ENCODE data around the gene SH3GL2.

The SH3GL2 gene

GRCh38 chr9:17611917-17612316, 33.1 kb downstream of the SH3GL2 start:
- no peak for TF ChIP-seq POLR2AphosphoS5 (IDR thresholded peaks at IDR 0.05; ENCODE audit: low read depth, low read length)
- TF ChIP-seq SIN3A (IDR thresholded peaks at IDR 0.05; ENCODE audit: borderline replicate concordance, insufficient read depth, low read length), result no peak
- no peak for TF ChIP-seq TAF1 (IDR thresholded peaks at IDR 0.05; ENCODE audit: borderline replicate concordance, insufficient read depth, low read length)
- TF ChIP-seq FOXP2 (optimal IDR thresholded peaks at IDR 0.05; ENCODE audit: borderline replicate concordance, extremely low read depth, extremely low read length, insufficient read depth), result no peak
- TF ChIP-seq REST (IDR thresholded peaks at IDR 0.05; ENCODE audit: insufficient read depth in 1 of 2, low read depth in 2 of 2, low read length in 2 of 2), result no peak

GRCh38 chr9:17613758-17614157, 34.9 kb downstream of the SH3GL2 start:
- TF ChIP-seq POLR2AphosphoS5 (IDR thresholded peaks at IDR 0.05; ENCODE audit: low read depth, low read length), result no peak
- TF ChIP-seq TAF1 (IDR thresholded peaks at IDR 0.05; ENCODE audit: borderline replicate concordance, insufficient read depth, low read length), result no peak
- no peak for TF ChIP-seq REST (IDR thresholded peaks at IDR 0.05; ENCODE audit: insufficient read depth in 1 of 2, low read depth in 2 of 2, low read length in 2 of 2)

GRCh38 chr9:17614250-17614649, 35.4 kb downstream of the SH3GL2 start:
- TF ChIP-seq SIN3A (IDR thresholded peaks at IDR 0.05; ENCODE audit: borderline replicate concordance, insufficient read depth, low read length) (no peak), TAF1 (IDR thresholded peaks at IDR 0.05; ENCODE audit: borderline replicate concordance, insufficient read depth, low read length) (no peak), FOXP2 (optimal IDR thresholded peaks at IDR 0.05; ENCODE audit: borderline replicate concordance, extremely low read depth, extremely low read length, insufficient read depth) (no peak), POLR2AphosphoS5 (IDR thresholded peaks at IDR 0.05; ENCODE audit: low read depth, low read length) (no peak), REST (IDR thresholded peaks at IDR 0.05; ENCODE audit: insufficient read depth in 1 of 2, low read depth in 2 of 2, low read length in 2 of 2) (no peak)

GRCh38 chr9:17614903-17615302, 36.0 kb downstream of the SH3GL2 start:
- TF ChIP-seq TAF1 (IDR thresholded peaks at IDR 0.05; ENCODE audit: borderline replicate concordance, insufficient read depth, low read length) (no peak), REST (IDR thresholded peaks at IDR 0.05; ENCODE audit: insufficient read depth in 1 of 2, low read depth in 2 of 2, low read length in 2 of 2) (no peak), SIN3A (IDR thresholded peaks at IDR 0.05; ENCODE audit: borderline replicate concordance, insufficient read depth, low read length) (no peak), POLR2AphosphoS5 (IDR thresholded peaks at IDR 0.05; ENCODE audit: low read depth, low read length) (no peak), FOXP2 (optimal IDR thresholded peaks at IDR 0.05; ENCODE audit: borderline replicate concordance, extremely low read depth, extremely low read length, insufficient read depth) (no peak)

- TF ChIP-seq TAF1 (IDR thresholded peaks at IDR 0.05; ENCODE audit: borderline replicate concordance, insufficient read depth, low read length), result no peak
- TF ChIP-seq FOXP2 (optimal IDR thresholded peaks at IDR 0.05; ENCODE audit: borderline replicate concordance, extremely low read depth, extremely low read length, insufficient read depth), result no peak
Measured at GRCh38 chr9:17622141-17622540, 43.3 kb downstream of the SH3GL2 start.

Measured in PFSK-1 (cell line).